H1 (cell line): ENCODE measurements around the gene CSRNP3. TPM values are rescaled to one million over a fixed set of nuclear protein-coding genes. Genes with fewer than 3 reads are reported as not detected.

Source experiments
- CHD7 ChIP-seq: fragments of 300-600 bp; sonication (generic); IDR thresholded peaks from 2 replicates; pipeline ENCODE4 v1.7.1; 2012; ENCODE audit warnings: low read length, moderate library complexity, mild to moderate bottlenecking, inconsistent platforms; ENCODE audit not compliant: insufficient replicate concordance
- FOSL1 ChIP-seq: IDR thresholded peaks from 2 replicates; pipeline ENCODE4 v1.6.1; 2011; ENCODE audit warnings: mild to moderate bottlenecking, low read depth, low read length, moderate library complexity; ENCODE audit not compliant: insufficient read depth
- JUND ChIP-seq: IDR thresholded peaks from 2 replicates; pipeline ENCODE4 v1.6.1; 2011; ENCODE audit warnings: mild to moderate bottlenecking, improper control_type of control experiment, low read length
- KDM4A ChIP-seq: IDR thresholded peaks from one replicate; pipeline ENCODE4 v1.7.1; 2012; ENCODE audit warnings: low read depth, mild to moderate bottlenecking, moderate library complexity, low read length, inconsistent platforms; ENCODE audit not compliant: severe bottlenecking
- polyA plus RNA-seq, 7 experiments: library from polyadenylated mRNA; depleted of rRNA in 3 of 7; stranded (reverse) in 5 of 7; unstranded in 2 of 7; fragments of >200 nt in 5 of 7; fragments of 200-250 nt in 2 of 7; gene quantifications; 1 replicate in 5 of 7; 2 replicates in 1 of 7; 4 replicates in 1 of 7; pipeline versions ENCODE4 v1.2.1 to v1.2.3, GENCODE V29; 2011 to 2013; ENCODE audit warnings: missing spikeins in 2 of 7, mixed read lengths in 2 of 7
- total RNA-seq: library from RNA; stranded (reverse); fragmentation: NEBNext Ultra II Directional; extraction: Animal tissue kit (Norgen Biotek cat#: 25700); gene quantifications from 2 replicates; pipeline ENCODE4 v1.2.1, GENCODE V29; 2021

Gene CSRNP3
- total and polyA plus RNA-seq, 2 of the 8 experiments (the other 6 are each of a cell fraction or from before 2014, with no cell fraction given), result 1.3 to 6.5 TPM

DNA sequence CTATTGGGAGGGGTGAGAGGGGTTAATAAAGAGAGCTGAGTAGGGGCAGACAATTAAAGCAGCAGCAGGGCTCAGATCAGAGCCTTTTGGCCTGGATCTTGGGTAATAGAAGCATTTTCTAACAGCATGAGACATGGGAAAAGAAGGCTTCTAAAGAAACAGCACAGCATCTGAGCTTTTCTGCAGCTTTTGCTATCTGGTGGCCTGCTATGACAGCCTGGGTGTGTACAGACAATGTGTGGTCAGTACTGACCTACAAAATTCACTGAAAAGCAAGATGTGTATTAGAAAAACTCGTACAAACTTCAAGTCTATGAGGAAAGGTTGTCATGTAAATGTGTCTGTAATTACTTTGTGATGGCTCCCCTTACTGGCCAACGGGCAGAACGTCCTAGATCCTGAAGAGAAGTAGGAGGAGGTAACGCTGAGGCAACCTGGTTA lies 229.0 kb downstream of the CSRNP3 start (continued):
- peak; percentile 69 for TF ChIP-seq CHD7
- no peak for TF ChIP-seq JUND
- no peak for TF ChIP-seq KDM4A
- TF ChIP-seq FOSL1, result no peak
